GM19452 (cell line): ENCODE data around the gene LIN7A.
"Not testable (repeated sequence)": the region's sequence is repeated elsewhere in the genome, so short reads cannot be mapped to it uniquely, and the experiment has no call there.

Source experiments
- ATAC-seq: cut with Tn5 transposase; IDR thresholded peaks from one replicate; pipeline ENCODE4 v1.9.1; 2021; ENCODE audit not compliant: unreplicated experiment

The LIN7A gene

GRCh38 chr12:80924437-80924836 is 13.3 kb downstream of the LIN7A start:
- ATAC-seq = no peak

GRCh38 chr12:80920006-80920405 is 17.7 kb downstream of the LIN7A start:
- ATAC-seq = no peak

GRCh38 chr12:80917651-80918050 is 20.1 kb downstream of the LIN7A start:
- no peak for ATAC-seq

- ATAC-seq = no peak
Observed at GRCh38 chr12:80912901-80913770, 24.6 kb downstream of the LIN7A start.

- ATAC-seq = no peak
Observed at GRCh38 chr12:80909370-80909769, 28.4 kb downstream of the LIN7A start.

GRCh38 chr12:80902711-80903110 is 35.0 kb downstream of the LIN7A start:
- no peak for ATAC-seq

- ATAC-seq = no peak
Observed at GRCh38 chr12:80901661-80902060, 36.1 kb downstream of the LIN7A start.

GRCh38 chr12:80895240-80895639 is 42.5 kb downstream of the LIN7A start:
- ATAC-seq = no peak

GRCh38 chr12:80894179-80894578 is 43.6 kb downstream of the LIN7A start:
- no peak for ATAC-seq

- ATAC-seq = no peak
Observed at GRCh38 chr12:80892597-80893445, 44.9 kb downstream of the LIN7A start.

- no peak for ATAC-seq
Observed at GRCh38 chr12:80884651-80885050, 53.1 kb downstream of the LIN7A start.

GRCh38 chr12:80881106-80881505 is 56.6 kb downstream of the LIN7A start:
- ATAC-seq = no peak

GRCh38 chr12:80878452-80878851 is 59.3 kb downstream of the LIN7A start:
- not testable (repeated sequence) for ATAC-seq

- no peak for ATAC-seq
Observed at GRCh38 chr12:80877721-80878265, 59.9 kb downstream of the LIN7A start.

GRCh38 chr12:80872053-80872452 is 65.7 kb downstream of the LIN7A start:
- ATAC-seq = no peak

GRCh38 chr12:80869264-80869663 is 68.5 kb downstream of the LIN7A start:
- no peak for ATAC-seq

- no peak for ATAC-seq
Observed at GRCh38 chr12:80868576-80868975, 69.2 kb downstream of the LIN7A start.

- no peak for ATAC-seq
Observed at GRCh38 chr12:80867941-80868340, 69.8 kb downstream of the LIN7A start.

- no peak for ATAC-seq
Observed at GRCh38 chr12:80864046-80864735, 73.5 kb downstream of the LIN7A start.

- no peak for ATAC-seq
Observed at GRCh38 chr12:80862531-80862930, 75.2 kb downstream of the LIN7A start.
